ENCODE data around the gene OR2T34.
"Not testable (repeated sequence)": the region's sequence is repeated elsewhere in the genome, so short reads cannot be mapped to it uniquely, and the experiment has no call there.

Gene OR2T34

GRCh38 chr1:248551027-248551426, 23.5 kb downstream of the OR2T34 start:
- DNase-seq (ENCODE audit: low spot score): not testable (repeated sequence)

- not testable (repeated sequence) for DNase-seq (ENCODE audit: low spot score)
Observed at GRCh38 chr1:248547383-248547782, 27.2 kb downstream of the OR2T34 start.

- DNase-seq (ENCODE audit: low spot score): not testable (repeated sequence)
Observed at GRCh38 chr1:248537449-248537848, 37.1 kb downstream of the OR2T34 start.
